Measurements from ENCODE around the gene LPAR1. TPM values are rescaled to one million over a fixed set of nuclear protein-coding genes. Genes with fewer than 3 reads are reported as not detected.

The LPAR1 gene
- total RNA-seq, 2 donors from 2014 or later, result not detected

DNA sequence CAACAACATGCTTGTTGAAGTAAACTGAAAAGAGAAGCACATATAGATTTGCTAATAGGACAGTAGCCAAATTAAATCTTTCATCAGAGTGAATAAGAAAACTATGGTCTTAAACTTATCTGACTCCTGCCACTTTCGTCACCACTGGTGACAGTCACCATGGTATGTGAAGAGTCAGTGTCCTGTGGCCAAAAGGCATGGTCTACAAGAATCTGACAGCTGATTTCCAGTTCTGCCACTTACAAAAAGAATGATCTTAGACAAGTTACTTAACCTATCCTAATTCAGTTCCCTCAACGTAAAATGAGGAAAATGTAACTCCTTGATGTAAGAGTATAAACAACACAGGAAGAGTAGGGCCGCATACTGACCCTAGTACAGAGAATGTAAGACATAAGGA is 102.0 kb downstream of the LPAR1 start:
- Mint-ChIP-seq H3K27me3 (ENCODE audit: low read depth) (no peaks in the 10 kb centered on the region), H3K4me1 (ENCODE audit: low read depth) (no peaks in the 10 kb centered on the region), H3K27ac (no peak overlapping the region), H3K9me3 (peaks cover 0 to 3% of the 10 kb centered on the region in 2 donors), H3K36me3 (ENCODE audit: insufficient read depth in 2 of 2) (no peaks in the 10 kb centered on the region), H3K4me3 (no peak overlapping the region)
- ATAC-seq (replicated peaks in 1 of 2) (no peak), DNase-seq (no peak)

GRCh38 chr9:110935829-110936228 is 102.4 kb downstream of the LPAR1 start:
- H3K9me3 Mint-ChIP-seq, result peaks cover 0 to 3% of the 10 kb centered on the region in 2 donors
- H3K4me1 Mint-ChIP-seq (ENCODE audit: low read depth), result no peaks in the 10 kb centered on the region
- H3K4me3 Mint-ChIP-seq, result no peak overlapping the region
- DNase-seq (no peak), ATAC-seq (replicated peaks in 1 of 2) (no peak)
- no peaks in the 10 kb centered on the region for H3K36me3 Mint-ChIP-seq (ENCODE audit: insufficient read depth in 2 of 2)
- no peaks in the 10 kb centered on the region for H3K27me3 Mint-ChIP-seq (ENCODE audit: low read depth)
- no peak overlapping the region for H3K27ac Mint-ChIP-seq

GRCh38 chr9:110933350-110934001 is 104.8 kb downstream of the LPAR1 start:
- Mint-ChIP-seq H3K27me3 (ENCODE audit: low read depth) (no peaks in the 10 kb centered on the region), H3K4me1 (ENCODE audit: low read depth) (no peaks in the 10 kb centered on the region), H3K9me3 (peaks cover 2 to 3% of the 10 kb centered on the region in 2 donors), H3K4me3 (no peak overlapping the region), H3K36me3 (ENCODE audit: insufficient read depth in 2 of 2) (no peaks in the 10 kb centered on the region), H3K27ac (no peak overlapping the region)
- ATAC-seq (replicated peaks in 1 of 2), result no peak
- no peak for DNase-seq

GRCh38 chr9:110932863-110933262 is 105.4 kb downstream of the LPAR1 start:
- DNase-seq, result no peak
- H3K36me3 Mint-ChIP-seq (ENCODE audit: insufficient read depth in 2 of 2), result no peaks in the 10 kb centered on the region
- H3K4me3 Mint-ChIP-seq, result no peak overlapping the region
- H3K4me1 Mint-ChIP-seq (ENCODE audit: low read depth), result no peaks in the 10 kb centered on the region
- H3K27me3 Mint-ChIP-seq (ENCODE audit: low read depth), result no peaks in the 10 kb centered on the region
- no peak for ATAC-seq (replicated peaks in 1 of 2)
- H3K27ac Mint-ChIP-seq, result no peak overlapping the region
- peaks cover 2 to 3% of the 10 kb centered on the region in 2 donors for H3K9me3 Mint-ChIP-seq

DNA sequence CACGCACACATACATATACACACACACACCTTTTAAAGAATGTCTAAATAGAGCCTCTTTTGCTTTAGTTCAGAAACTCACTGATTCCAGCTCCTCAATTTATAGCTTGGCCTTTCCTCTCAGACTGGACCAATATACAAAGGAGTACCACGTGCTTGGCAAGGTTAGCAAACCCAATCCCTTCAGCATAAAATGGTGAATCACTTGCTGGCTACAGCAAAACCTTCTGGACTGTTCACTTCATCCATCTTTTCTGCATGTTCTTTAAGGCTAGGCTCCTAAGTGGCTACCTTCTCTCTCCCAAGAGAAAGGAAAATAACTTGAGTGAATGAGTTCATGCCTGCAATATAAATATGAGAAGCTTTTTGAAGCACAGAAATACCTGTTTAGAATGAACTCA is 109.7 kb downstream of the LPAR1 start:
- no peak for ATAC-seq (replicated peaks in 1 of 2)
- Mint-ChIP-seq H3K9me3 (peaks cover 0 to 2% of the 10 kb centered on the region in 2 donors), H3K4me1 (ENCODE audit: low read depth) (no peaks in the 10 kb centered on the region), H3K27me3 (ENCODE audit: low read depth) (no peaks in the 10 kb centered on the region), H3K27ac (no peak overlapping the region), H3K36me3 (ENCODE audit: insufficient read depth in 2 of 2) (no peaks in the 10 kb centered on the region), H3K4me3 (no peak overlapping the region)
- DNase-seq, result no peak

DNA sequence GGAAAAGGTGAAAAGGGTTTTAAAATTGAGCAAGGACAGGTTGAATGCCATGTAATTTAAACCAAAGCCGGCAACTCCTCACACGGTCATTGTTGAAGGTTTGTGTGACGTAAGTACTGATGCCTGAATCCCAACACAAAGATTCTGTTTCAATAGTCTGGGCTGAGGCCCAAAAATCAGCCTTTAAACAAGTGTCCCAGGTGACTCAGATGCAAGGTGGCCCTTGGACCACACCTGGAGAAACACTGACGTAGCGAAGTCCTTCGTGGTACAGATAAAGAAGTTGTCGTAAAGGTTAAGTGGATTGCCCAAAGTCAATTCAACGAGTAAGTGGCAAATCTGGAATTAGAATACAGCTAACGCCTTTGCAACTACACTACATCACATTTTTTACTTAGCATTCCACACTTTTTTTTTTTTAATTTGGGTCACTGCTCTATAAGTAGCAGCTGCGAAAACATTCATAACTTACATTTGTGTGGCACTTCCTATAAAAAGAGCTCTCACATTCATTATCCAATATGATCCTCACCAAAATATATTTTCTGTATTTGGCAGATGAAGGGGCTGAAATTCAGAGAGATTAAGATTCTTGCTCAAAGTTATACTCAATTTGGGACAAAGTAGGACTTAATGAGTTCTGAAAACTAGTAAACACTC is 111.3 kb downstream of the LPAR1 start:
- Mint-ChIP-seq H3K27ac (no peak overlapping the region), H3K9me3 (peaks cover 0 to 3% of the 10 kb centered on the region in 2 donors), H3K36me3 (ENCODE audit: insufficient read depth in 2 of 2) (no peaks in the 10 kb centered on the region), H3K4me3 (no peak overlapping the region), H3K27me3 (ENCODE audit: low read depth) (no peaks in the 10 kb centered on the region), H3K4me1 (ENCODE audit: low read depth) (no peaks in the 10 kb centered on the region)
- DNase-seq, result no peak
- ATAC-seq (replicated peaks in 1 of 2), result no peak

DNA sequence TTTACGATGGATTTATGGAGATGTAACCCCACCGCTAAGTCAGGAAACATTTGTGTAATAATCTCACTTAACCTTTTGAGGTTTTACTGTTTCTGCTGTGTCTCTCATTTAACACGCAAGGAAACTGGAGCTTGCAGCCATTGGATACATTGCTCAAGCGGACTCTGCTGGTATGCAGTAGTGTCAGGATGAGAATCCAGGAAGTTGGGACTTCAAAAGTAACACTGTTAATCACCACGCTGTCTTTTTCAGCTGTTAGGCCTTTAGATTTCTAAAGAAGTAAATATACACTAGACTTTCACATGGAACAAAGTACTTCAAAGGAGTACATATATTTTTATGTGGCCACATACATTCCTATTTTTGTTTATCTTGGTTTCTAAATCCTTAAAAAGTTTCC is 114.7 kb downstream of the LPAR1 start:
- ATAC-seq (replicated peaks in 1 of 2), result no peak
- Mint-ChIP-seq H3K4me3 (no peak overlapping the region), H3K27me3 (ENCODE audit: low read depth) (no peaks in the 10 kb centered on the region), H3K36me3 (ENCODE audit: insufficient read depth in 2 of 2) (no peaks in the 10 kb centered on the region), H3K4me1 (ENCODE audit: low read depth) (no peaks in the 10 kb centered on the region), H3K27ac (no peak overlapping the region), H3K9me3 (peaks cover 1 to 3% of the 10 kb centered on the region in 2 donors)
- DNase-seq, result no peak

GRCh38 chr9:110922145-110922544 is 116.1 kb downstream of the LPAR1 start:
- ATAC-seq (replicated peaks in 1 of 2), result no peak
- H3K4me3 Mint-ChIP-seq, result no peak overlapping the region

DNA sequence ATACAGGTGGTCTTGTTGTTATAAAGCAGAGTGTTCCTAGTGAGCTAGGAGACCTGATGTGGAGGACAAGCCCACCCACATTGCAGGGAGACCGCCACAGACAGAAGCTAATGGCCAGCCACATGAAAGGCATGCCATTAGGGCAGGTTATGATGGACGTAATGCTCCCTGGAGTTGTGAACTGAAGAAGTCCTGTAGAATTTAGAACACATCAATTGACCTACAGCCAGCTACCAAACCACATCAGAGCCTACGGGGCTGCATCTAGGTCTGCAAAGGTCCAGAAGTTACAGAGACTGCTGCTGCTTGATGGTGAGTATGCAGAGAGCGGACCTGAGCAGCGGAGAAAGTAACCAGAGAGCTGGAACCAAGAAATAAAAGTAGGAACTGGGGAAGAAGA is 116.6 kb downstream of the LPAR1 start:
- H3K9me3 Mint-ChIP-seq, result peaks cover 1 to 3% of the 10 kb centered on the region in 2 donors
- no peak for DNase-seq
- no peaks in the 10 kb centered on the region for H3K36me3 Mint-ChIP-seq (ENCODE audit: insufficient read depth in 2 of 2)
- ATAC-seq (replicated peaks in 1 of 2), result no peak
- H3K27ac Mint-ChIP-seq, result no peak overlapping the region
- no peaks in the 10 kb centered on the region for H3K4me1 Mint-ChIP-seq (ENCODE audit: low read depth)
- H3K4me3 Mint-ChIP-seq, result no peak overlapping the region
- no peaks in the 10 kb centered on the region for H3K27me3 Mint-ChIP-seq (ENCODE audit: low read depth)

More at GRCh38 chr9:110922145-110922544, 116.1 kb downstream of the LPAR1 start:
- Mint-ChIP-seq H3K9me3 (peaks cover 1 to 3% of the 10 kb centered on the region in 2 donors), H3K36me3 (ENCODE audit: insufficient read depth in 2 of 2) (no peaks in the 10 kb centered on the region), H3K4me1 (ENCODE audit: low read depth) (no peaks in the 10 kb centered on the region), H3K27ac (no peak overlapping the region), H3K27me3 (ENCODE audit: low read depth) (no peaks in the 10 kb centered on the region)
- no peak for DNase-seq

- no peak overlapping the region for H3K4me3 Mint-ChIP-seq
- H3K36me3 Mint-ChIP-seq (ENCODE audit: insufficient read depth in 2 of 2), result no peaks in the 10 kb centered on the region
- peaks cover 1 to 3% of the 10 kb centered on the region in 2 donors for H3K9me3 Mint-ChIP-seq
- no peaks in the 10 kb centered on the region for H3K4me1 Mint-ChIP-seq (ENCODE audit: low read depth)
- no peaks in the 10 kb centered on the region for H3K27me3 Mint-ChIP-seq (ENCODE audit: low read depth)
- no peak for ATAC-seq (replicated peaks in 1 of 2)
- no peak for DNase-seq
- no peak overlapping the region for H3K27ac Mint-ChIP-seq
Measured at GRCh38 chr9:110919609-110920008, 118.7 kb downstream of the LPAR1 start.

- Mint-ChIP-seq H3K4me3 (no peak overlapping the region), H3K9me3 (peaks cover 3 to 6% of the 10 kb centered on the region in 2 donors), H3K4me1 (ENCODE audit: low read depth) (no peaks in the 10 kb centered on the region), H3K27ac (no peak overlapping the region), H3K36me3 (ENCODE audit: insufficient read depth in 2 of 2) (peaks cover 0 to 2% of the 10 kb centered on the region in 2 donors), H3K27me3 (ENCODE audit: low read depth) (no peaks in the 10 kb centered on the region)
- DNase-seq (no peak), ATAC-seq (replicated peaks in 1 of 2) (no peak)
Measured at GRCh38 chr9:110919050-110919435, 119.2 kb downstream of the LPAR1 start.

- Mint-ChIP-seq H3K36me3 (ENCODE audit: insufficient read depth in 2 of 2) (peaks cover 0 to 2% of the 10 kb centered on the region in 2 donors), H3K27ac (no peak overlapping the region), H3K27me3 (ENCODE audit: low read depth) (no peaks in the 10 kb centered on the region), H3K4me3 (no peak overlapping the region), H3K9me3 (peaks cover 3 to 9% of the 10 kb centered on the region in 2 donors), H3K4me1 (ENCODE audit: low read depth) (no peaks in the 10 kb centered on the region)
- DNase-seq, result no peak
- ATAC-seq (replicated peaks in 1 of 2), result no peak
Measured at GRCh38 chr9:110918316-110919049, 119.8 kb downstream of the LPAR1 start.

GRCh38 chr9:110916403-110916802 is 121.9 kb downstream of the LPAR1 start:
- Mint-ChIP-seq H3K4me1 (ENCODE audit: low read depth) (no peaks in the 10 kb centered on the region), H3K4me3 (no peak overlapping the region), H3K27me3 (ENCODE audit: low read depth) (peaks cover 4% of the 10 kb centered on the region), H3K9me3 (peaks cover 3 to 9% of the 10 kb centered on the region in 2 donors), H3K36me3 (ENCODE audit: insufficient read depth in 2 of 2) (peaks cover 0 to 2% of the 10 kb centered on the region in 2 donors), H3K27ac (no peak overlapping the region)
- DNase-seq, result no peak
- ATAC-seq (replicated peaks in 1 of 2), result no peak
